Measurements from ENCODE around the gene ATP9A. TPM values are rescaled to one million over a fixed set of nuclear protein-coding genes. Genes with fewer than 3 reads are reported as not detected.

ATP9A gene
- total and polyA plus RNA-seq, 2 of the 4 experiments (the other 2 are of a cell fraction), result 10.6 to 22.4 TPM

GRCh38 chr20:51600950-51601349, 167.2 kb downstream of the ATP9A start:
- H3K18ac ChIP-seq (ENCODE audit: low read depth, low read length), result no peak overlapping the region
- H3K23ac ChIP-seq (ENCODE audit: low read depth, low read length), result no peak overlapping the region
- H2BK20ac ChIP-seq (ENCODE audit: low read depth, low read length), result no peak overlapping the region
- H2AK9ac ChIP-seq (replicated peaks; ENCODE audit: low read depth, low read length, poor library complexity), result no peak overlapping the region
- H4K5ac ChIP-seq (ENCODE audit: low read depth, low read length), result no peak overlapping the region
- no peak overlapping the region for H2AK5ac ChIP-seq (ENCODE audit: low read depth, low read length)
- no peaks in the 10 kb centered on the region for H3K9me3 ChIP-seq (ENCODE audit: control insufficient read depth, insufficient read depth, low read length)
- dilution Hi-C loops (cut with HindIII; ENCODE audit: low sequenced_read_pairs, unreplicated experiment) (no loop called here), in situ Hi-C loops (cut with MboI; ENCODE audit: low sequenced_read_pairs) (no loop called here), intact Hi-C loops (cut with micrococcal nuclease) (no loop called here)
- DNase-seq (no peak), ATAC-seq (ENCODE audit: low read depth) (no peak)
- no peaks in the 10 kb centered on the region for H3K27me3 ChIP-seq (ENCODE audit: control insufficient read depth, insufficient read depth, low read length)
- no peak overlapping the region for H3K4me3 ChIP-seq (ENCODE audit: insufficient read depth, low read depth, low read length)
- no peak overlapping the region for H3K56ac ChIP-seq (ENCODE audit: extremely low read depth, insufficient read depth, low read length)
- no peaks in the 10 kb centered on the region for H3K9me1 ChIP-seq (ENCODE audit: insufficient read depth, low read length)
- H3K4me1 ChIP-seq (ENCODE audit: control insufficient read depth, insufficient read depth, low read length), result no peaks in the 10 kb centered on the region
- H4K20me1 ChIP-seq (ENCODE audit: insufficient read depth, low read length), result no peaks in the 10 kb centered on the region
- no peak overlapping the region for H3K9ac ChIP-seq (ENCODE audit: low read depth, low read length)
- no peak overlapping the region for H2BK15ac ChIP-seq (ENCODE audit: low read depth, low read length)
- no peak overlapping the region for H3K27ac ChIP-seq (ENCODE audit: insufficient read depth, low read length)
- WGBS, 2 experiments (ENCODE audit: extremely low coverage in 2 of 2, insufficient read length in 1 of 2), result 93% methylated on average over 8 of the region's 14 CpGs; no CpG with 5 or more reads in 1 of the 2 experiments
- H4K8ac ChIP-seq (ENCODE audit: low read depth in 2 of 2, low read length in 2 of 2), result no peak overlapping the region
- no peak overlapping the region for H2BK5ac ChIP-seq (ENCODE audit: low read depth, low read length, poor library complexity, severe bottlenecking)
- TF ChIP-seq RAD21 (IDR thresholded peaks at IDR 0.05; ENCODE audit: low read length) (no peak), CEBPB (IDR thresholded peaks at IDR 0.05; ENCODE audit: low read depth, low read length) (no peak), RFX5 (IDR thresholded peaks at IDR 0.05; ENCODE audit: low read depth, low read length) (no peak), SMC3 (IDR thresholded peaks at IDR 0.05; ENCODE audit: low read depth, low read length) (no peak), NFE2L2 (IDR thresholded peaks at IDR 0.05; ENCODE audit: low read depth, low read length) (no peak), FOS (IDR thresholded peaks at IDR 0.05; ENCODE audit: low read depth, low read length) (no peak), MXI1 (IDR thresholded peaks at IDR 0.05; ENCODE audit: borderline replicate concordance, low read depth, low read length) (no peak), CHD1 (IDR thresholded peaks at IDR 0.05; ENCODE audit: low read depth, low read length) (no peak), BHLHE40 (IDR thresholded peaks at IDR 0.05; ENCODE audit: low read depth, low read length) (no peak), MAFK (IDR thresholded peaks at IDR 0.05; ENCODE audit: low read depth, low read length) (no peak), POLR2A (IDR thresholded peaks at IDR 0.05; ENCODE audit: low read depth, low read length) (no peak), RCOR1 (IDR thresholded peaks at IDR 0.05; ENCODE audit: insufficient replicate concordance, low read length) (no peak)
- TF ChIP-seq, protein P1, sequence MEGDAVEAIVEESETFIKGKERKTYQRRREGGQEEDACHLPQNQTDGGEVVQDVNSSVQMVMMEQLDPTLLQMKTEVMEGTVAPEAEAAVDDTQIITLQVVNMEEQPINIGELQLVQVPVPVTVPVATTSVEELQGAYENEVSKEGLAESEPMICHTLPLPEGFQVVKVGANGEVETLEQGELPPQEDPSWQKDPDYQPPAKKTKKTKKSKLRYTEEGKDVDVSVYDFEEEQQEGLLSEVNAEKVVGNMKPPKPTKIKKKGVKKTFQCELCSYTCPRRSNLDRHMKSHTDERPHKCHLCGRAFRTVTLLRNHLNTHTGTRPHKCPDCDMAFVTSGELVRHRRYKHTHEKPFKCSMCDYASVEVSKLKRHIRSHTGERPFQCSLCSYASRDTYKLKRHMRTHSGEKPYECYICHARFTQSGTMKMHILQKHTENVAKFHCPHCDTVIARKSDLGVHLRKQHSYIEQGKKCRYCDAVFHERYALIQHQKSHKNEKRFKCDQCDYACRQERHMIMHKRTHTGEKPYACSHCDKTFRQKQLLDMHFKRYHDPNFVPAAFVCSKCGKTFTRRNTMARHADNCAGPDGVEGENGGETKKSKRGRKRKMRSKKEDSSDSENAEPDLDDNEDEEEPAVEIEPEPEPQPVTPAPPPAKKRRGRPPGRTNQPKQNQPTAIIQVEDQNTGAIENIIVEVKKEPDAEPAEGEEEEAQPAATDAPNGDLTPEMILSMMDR (conservative IDR thresholded peaks at IDR 0.05; ENCODE audit: low read depth, low read length), result no peak
- TF ChIP-seq, protein P2, sequence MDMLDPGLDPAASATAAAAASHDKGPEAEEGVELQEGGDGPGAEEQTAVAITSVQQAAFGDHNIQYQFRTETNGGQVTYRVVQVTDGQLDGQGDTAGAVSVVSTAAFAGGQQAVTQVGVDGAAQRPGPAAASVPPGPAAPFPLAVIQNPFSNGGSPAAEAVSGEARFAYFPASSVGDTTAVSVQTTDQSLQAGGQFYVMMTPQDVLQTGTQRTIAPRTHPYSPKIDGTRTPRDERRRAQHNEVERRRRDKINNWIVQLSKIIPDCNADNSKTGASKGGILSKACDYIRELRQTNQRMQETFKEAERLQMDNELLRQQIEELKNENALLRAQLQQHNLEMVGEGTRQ (IDR thresholded peaks at IDR 0.05; ENCODE audit: low read depth, low read length), result no peak
- TF ChIP-seq, protein P3, sequence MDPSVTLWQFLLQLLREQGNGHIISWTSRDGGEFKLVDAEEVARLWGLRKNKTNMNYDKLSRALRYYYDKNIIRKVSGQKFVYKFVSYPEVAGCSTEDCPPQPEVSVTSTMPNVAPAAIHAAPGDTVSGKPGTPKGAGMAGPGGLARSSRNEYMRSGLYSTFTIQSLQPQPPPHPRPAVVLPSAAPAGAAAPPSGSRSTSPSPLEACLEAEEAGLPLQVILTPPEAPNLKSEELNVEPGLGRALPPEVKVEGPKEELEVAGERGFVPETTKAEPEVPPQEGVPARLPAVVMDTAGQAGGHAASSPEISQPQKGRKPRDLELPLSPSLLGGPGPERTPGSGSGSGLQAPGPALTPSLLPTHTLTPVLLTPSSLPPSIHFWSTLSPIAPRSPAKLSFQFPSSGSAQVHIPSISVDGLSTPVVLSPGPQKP (IDR thresholded peaks at IDR 0.05; ENCODE audit: borderline replicate concordance, low read depth, low read length), result no peak
- no peak overlapping the region for H3K4ac ChIP-seq (ENCODE audit: low read depth, low read length)
- no TSS peak for BruUV-seq (replicated peaks)
- H2BK120ac ChIP-seq (ENCODE audit: low read depth, low read length), result no peak overlapping the region
- peaks cover 29% of the 10 kb centered on the region for H3K36me3 ChIP-seq (ENCODE audit: control insufficient read depth, insufficient read depth, low read length)
- no peak overlapping the region for H3K4me2 ChIP-seq (ENCODE audit: low read depth, low read length)
- H2AFZ ChIP-seq (replicated peaks; ENCODE audit: low read length, poor library complexity), result no peak overlapping the region
- no peak overlapping the region for H3K14ac ChIP-seq (replicated peaks; ENCODE audit: low read depth, low read length)
- POLR2A ChIA-PET (ENCODE audit: unreplicated experiment), result no interaction called here
- no peak overlapping the region for H4K91ac ChIP-seq (ENCODE audit: insufficient read depth, low read depth, low read length)
- CTCF ChIA-PET, result no interaction called here
- H3K79me1 ChIP-seq (ENCODE audit: low read depth in 1 of 2, low read length in 2 of 2), result no peaks in the 10 kb centered on the region
